HG02678 (cell line): Measurements from ENCODE around the gene TRIB2.

ENCODE experiments used
- ATAC-seq: cut with Tn5 transposase; IDR thresholded peaks from one replicate; pipeline ENCODE4 v1.9.1; 2021; ENCODE audit warnings: mild to moderate bottlenecking, moderate library complexity; ENCODE audit not compliant: unreplicated experiment

Gene TRIB2

DNA sequence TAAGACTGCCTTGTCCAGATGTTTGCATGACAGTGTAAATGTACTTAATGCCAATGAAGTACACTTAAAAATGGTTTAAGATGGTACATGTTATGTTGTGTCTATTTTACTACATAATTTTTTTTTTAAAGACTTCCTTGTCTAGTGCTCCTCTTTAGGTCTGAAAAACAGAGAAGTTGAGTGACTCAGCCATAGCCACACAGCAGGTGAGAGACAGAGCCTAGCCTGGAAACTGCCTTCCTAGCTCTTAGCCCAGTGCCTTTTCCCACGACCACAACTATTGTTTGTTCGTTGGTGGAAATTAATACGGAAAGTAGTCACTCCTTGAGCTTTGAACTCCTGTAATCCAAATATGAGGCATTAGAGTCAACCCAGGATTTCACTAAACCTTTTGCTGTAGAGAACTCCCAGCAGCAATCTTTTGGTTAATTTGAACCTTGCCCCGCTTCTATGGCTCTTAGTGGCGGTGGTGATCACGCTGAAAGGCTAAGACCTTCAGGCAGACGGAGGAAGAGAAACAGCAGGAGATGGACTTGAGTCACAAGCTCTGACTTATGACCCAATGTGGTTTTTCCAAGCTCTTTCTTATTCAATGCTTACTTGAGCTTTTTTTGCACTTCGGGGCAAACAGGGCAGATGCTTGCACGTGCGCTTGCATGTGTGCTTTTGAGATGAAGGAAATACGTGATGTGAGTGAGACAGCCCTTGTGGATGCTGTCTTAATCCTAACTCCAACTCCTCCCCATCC, 21.2 kb downstream of the TRIB2 start:
- no peak for ATAC-seq

DNA sequence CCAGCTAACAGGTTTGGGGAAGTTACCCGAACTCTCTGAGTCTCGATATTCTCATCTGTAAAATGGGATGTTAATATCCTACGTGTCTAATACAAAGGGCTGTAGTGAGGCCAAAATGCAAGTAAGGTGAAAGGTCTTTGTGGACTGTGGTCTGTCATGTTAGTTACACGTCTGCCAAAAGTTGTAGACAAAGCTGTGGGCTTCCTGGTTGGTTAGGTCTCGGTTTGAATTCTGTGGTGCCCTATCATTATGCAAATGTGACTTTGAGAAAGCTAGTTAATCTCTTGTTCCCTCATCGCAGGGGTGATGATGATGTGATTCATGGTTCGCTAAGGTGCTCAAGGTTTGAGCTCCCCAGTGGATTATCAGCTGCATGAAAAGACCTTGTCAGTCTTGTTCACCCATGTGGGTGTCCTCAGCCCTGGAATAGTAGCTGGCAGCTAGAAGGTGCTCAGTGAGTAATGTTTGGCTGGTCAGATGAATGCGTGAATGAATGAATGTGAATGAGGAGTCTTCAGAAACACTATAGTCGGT, 23.1 kb downstream of the TRIB2 start:
- no peak for ATAC-seq

GRCh38 chr2:12741380-12741779, 24.6 kb downstream of the TRIB2 start:
- no peak for ATAC-seq

GRCh38 chr2:12742891-12743290, 26.2 kb downstream of the TRIB2 start:
- ATAC-seq: no peak

DNA sequence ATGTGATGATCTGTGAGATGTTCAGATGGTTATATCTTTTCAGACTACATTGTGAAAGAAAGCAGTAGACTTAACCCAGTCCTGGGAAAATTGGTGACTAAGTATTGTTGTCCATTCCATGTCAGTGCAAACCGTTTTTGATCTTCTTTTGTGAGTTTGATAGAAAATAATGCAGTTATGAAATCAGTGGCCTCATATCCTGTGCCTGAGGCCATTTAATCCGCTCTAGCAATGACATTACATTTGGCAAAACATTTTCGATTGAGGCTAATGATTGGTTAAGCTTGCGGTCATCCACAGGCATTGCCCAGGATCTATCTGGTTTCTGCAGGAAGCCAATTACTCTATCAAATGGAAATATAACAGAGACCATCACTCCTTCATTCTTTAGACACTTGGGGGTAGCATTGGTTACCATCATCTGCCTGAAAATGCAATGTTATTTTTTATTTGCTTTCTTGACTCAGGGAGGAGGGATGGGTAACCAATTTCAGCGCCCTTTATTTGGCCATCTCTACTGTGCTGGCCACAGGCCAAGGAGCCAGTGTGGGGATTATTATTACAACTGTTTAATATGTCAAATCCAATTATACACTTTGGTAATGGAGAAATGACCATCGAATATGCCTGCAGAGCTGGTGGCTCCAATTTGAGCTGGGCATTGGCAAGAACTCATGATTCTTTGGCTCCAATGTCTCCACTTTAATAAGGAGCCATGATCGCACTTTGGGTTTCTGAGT, 33.6 kb downstream of the TRIB2 start:
- no peak for ATAC-seq

- ATAC-seq: no peak
Observed at GRCh38 chr2:12754643-12755042, 37.9 kb downstream of the TRIB2 start.

- ATAC-seq: no peak
Observed at GRCh38 chr2:12755384-12755783, 38.6 kb downstream of the TRIB2 start.

DNA sequence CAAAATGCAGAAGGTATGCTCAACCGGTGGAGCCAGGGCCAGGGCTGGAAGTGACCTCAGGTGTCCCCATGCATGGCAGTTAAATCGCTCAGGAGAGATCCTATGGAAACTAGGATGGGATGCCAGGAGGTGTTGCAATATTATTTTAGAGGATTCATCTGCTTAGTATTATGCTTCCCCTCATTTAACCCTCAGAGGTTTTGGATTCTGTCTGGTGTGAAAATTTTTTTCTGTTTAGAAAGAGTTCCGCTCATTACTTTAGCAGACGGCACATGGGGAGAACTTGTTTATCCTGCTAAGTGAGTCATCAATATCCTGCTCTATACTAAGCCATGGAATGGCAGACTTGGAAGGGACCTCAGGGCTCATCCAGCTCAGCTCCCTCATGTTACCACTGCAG, 42.5 kb downstream of the TRIB2 start:
- no peak for ATAC-seq

GRCh38 chr2:12761104-12761503, 44.4 kb downstream of the TRIB2 start:
- no peak for ATAC-seq

DNA sequence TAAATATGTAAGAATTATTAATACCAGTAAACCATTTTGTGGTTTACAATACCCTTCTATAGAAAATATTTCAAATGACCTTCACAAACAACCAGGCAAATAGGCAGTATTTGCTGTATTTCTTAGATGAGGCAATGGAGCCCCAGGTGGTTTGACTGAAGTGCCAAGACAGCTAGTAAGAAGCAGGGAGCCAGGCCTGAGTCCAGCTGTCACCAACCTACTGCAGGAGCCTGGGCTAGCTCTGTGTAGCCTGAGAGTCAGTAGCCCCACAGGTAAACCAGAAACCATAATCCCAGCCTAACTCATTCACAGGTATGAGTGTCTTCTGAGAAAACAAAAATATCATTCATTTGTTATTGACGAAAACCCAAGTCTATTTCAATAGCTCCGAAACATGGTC, 45.6 kb downstream of the TRIB2 start:
- no peak for ATAC-seq

DNA sequence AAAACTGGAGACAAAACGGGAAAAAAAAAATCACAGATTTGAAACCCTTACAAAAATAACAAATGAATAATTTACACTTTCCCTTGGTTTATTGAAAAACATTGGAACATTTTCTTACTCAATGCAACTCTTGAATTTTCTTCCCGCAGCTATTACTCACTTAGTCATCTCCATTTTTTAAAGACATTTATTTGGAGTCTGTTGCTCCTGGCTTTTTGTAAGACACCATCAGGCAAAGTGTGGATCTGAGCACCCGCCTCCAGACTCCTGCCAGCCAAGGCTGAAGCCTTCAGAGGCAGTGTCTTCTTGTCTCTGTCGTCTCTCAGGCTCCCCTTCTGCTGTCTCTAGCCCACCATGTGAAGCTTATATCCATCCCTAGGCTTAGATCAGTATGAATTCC, 46.2 kb downstream of the TRIB2 start:
- ATAC-seq: no peak

GRCh38 chr2:12763486-12763885, 46.8 kb downstream of the TRIB2 start:
- no peak for ATAC-seq

GRCh38 chr2:12764075-12764730, 47.5 kb downstream of the TRIB2 start:
- ATAC-seq: no peak

- ATAC-seq: no peak
Observed at GRCh38 chr2:12764849-12765605, 48.3 kb downstream of the TRIB2 start.

GRCh38 chr2:12766421-12766879, 49.7 kb downstream of the TRIB2 start:
- no peak for ATAC-seq

DNA sequence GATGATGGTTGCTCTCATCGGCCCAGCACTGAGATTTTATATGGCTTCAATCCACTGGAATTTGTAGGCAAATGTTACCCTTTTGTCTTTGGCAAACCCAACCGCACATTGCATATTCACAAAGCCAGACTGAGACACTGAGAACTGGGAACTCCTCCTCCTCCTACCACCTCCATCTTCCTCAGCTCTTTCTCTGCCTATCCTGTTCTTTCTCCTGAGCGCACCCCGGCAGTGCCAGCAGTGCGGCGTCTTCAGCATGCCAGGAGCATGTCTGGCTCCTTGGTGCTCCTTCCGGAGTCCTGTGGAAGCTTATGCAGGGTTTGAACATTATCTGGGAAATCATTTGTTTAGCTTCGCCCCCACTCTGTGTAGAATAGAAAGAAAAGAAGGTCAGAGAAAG, 50.8 kb downstream of the TRIB2 start:
- no peak for ATAC-seq

- ATAC-seq: no peak
Observed at GRCh38 chr2:12767996-12768624, 51.4 kb downstream of the TRIB2 start.

- ATAC-seq: no peak
Observed at GRCh38 chr2:12769492-12770105, 52.9 kb downstream of the TRIB2 start.

- ATAC-seq: no peak
Observed at GRCh38 chr2:12770300-12770968, 53.7 kb downstream of the TRIB2 start.
